Measurements from ENCODE around the gene SFN.
"Not testable (repeated sequence)": the region's sequence is repeated elsewhere in the genome, so short reads cannot be mapped to it uniquely, and the experiment has no call there.

SFN gene

DNA sequence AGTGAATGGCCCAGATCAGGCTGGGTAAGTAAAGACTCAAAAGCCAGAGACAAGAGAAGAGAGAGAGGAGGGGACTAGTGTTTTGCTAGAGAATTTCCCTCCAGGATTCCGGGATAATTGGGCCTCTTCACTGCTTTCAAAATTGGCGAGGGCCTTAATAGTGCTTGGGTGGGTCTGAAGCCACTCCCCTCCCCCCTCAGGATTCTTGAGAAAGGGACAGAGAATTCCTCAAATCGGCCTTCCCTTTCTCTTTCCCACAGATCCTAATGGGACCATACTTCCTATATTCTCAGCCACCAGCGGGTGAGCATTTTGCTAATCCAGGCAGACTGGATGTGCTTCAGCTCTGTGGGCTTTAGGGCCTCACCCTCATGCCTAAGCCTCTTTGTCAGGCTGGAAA lies 11.9 kb downstream of the SFN start:
- DNase-seq, result no peak

- DNase-seq, result no peak
Measured at GRCh38 chr1:26877326-26877725, 14.4 kb downstream of the SFN start.

DNA sequence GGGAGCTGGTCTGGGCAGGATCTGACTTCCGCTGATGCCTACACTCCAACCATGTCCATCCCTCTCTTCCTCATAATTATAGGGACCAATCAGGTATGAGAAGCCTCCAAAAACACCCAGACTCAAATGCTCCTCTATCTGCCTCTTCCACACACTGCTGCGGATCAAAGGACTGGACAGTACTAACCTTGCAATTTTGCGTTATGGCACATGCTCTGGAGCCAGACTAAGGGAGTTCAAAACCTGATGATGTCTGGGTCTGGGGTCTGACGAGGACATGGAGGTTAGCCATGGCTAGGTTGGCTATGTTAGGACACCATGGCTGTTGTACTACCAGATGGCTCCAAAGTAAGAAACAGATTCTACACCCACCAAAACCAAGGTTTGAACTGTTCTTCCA lies 16.8 kb downstream of the SFN start:
- DNase-seq, result no peak

- not testable (repeated sequence) for DNase-seq
Measured at GRCh38 chr1:26881611-26882010, 18.7 kb downstream of the SFN start.

GRCh38 chr1:26882696-26883463 lies 19.9 kb downstream of the SFN start:
- no peak for DNase-seq

DNA sequence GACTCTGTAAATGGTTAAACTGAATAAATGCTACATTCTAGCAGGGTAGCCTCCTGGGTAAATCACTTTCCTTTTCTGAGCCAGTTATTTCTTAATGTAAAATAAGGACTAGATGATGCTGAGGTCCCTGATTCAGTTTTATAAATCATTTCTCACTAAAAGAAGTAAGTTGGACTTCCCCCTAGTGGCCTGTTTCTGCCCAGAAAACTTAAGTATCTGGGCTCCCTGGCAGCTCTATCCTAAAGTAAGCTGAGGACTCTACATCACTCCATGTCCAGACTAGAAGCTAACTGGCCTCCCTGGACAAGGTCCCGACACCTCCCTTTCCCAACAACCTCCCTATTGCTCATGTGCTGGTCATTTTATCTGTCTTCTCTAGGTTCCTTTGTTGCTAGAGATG lies 24.2 kb downstream of the SFN start:
- DNase-seq, result no peak

DNA sequence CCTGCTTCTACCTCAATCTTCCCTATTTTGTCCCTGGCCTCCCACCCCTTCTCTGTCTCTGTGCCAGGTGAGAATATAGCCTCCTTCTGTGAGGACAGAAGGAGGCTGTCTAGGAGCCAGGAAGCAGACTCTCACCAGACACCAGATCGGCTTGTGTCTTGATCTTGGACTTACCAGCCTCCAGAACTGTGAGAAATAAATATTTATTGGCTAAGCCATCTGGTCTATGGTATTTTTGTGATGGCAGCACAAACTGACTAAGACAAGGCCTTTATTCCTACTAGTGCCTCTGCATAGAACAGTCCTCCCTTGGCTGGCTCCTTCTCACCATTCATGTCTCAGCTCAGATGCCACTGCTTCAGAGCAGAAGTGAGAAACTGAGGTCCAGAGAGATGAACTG lies 25.3 kb downstream of the SFN start:
- no peak for DNase-seq

GRCh38 chr1:26889551-26890466 lies 26.9 kb downstream of the SFN start, which contains the start of gene GPN2:
Gene GPN2, minus strand, starts transcription at chr1:26890283. Its CDS starts 187 bp downstream, at chr1:26890096.
- DNase-seq, result no peak

DNA sequence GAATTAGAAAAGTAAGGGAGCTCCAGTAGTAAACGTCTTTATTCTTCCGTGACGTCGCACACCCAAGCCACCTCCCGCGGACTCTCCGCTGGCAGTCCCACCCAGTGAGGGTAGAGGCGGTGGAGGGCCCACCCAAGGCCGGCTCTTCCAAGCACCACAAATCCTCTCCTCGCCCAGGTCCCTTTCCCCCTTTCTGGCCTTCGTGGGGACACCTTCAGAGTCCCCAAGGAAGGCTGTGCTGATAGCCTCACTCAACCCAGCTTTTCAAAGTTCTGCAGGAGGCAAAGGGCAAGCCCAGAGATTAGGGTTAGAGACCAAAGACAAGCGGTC lies 27.5 kb downstream of the SFN start:
- no peak for DNase-seq

GRCh38 chr1:26894263-26894662 lies 31.3 kb downstream of the SFN start:
- no peak for DNase-seq

DNA sequence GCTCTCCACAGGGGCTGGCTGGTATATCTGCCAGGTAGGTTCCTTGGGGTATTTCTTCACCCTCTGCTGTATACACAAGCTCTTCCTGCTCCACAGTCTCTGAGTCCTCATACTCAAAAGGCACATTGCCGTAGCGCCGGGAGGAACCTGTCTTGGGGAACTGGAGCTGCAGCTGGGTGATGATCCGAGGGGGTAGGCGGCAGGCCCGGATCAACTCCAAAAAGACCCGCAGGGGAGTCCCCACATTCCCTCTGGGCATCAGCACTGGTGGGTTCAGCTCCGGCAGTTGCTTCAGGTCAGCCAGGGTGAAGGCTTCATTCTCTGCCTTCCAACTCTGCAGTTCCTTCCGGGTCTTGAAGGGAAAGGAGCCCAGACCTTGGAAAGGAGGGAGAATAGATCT lies 34.4 kb downstream of the SFN start:
- DNase-seq, result no peak

GRCh38 chr1:26900001-26900814 lies 37.3 kb downstream of the SFN start, which contains the start of gene GPATCH3:
Gene GPATCH3, minus strand, starts transcription at chr1:26900467. Its CDS starts 25 bp downstream, at chr1:26900442.
- DNase-seq, result peak; percentile 15

DNA sequence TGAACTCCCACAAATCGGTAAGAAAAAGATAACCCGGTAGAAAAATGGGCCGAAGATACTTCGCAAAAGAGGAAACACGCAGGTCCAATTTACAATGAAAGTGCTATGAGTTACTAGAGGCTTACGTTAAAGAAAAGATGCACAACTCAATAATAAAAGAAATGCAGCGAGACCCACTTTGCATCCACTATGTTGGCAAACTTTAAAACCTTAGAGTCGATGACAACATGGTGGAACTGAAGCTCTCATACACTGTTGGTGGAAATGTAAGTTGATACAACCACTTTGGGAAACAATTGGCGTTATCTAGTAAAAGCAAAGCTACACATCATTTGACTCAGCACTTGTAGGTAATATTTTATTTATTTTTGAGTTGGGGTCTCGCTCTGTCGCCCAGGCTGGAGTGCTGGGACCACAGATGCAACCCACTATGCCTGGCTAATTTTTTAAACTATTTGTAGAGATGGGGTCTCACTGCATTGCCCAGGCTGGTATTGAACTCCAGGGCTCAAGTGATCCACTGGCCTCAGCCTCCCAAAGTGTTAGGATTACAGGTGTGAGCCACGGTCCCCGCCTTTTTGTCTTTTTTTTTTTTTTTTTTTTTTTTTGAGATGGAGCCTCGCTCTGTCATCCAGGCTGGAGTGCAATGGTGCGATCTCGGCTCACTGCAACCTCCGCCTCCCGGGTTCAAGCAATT lies 38.0 kb downstream of the SFN start:
- DNase-seq, result no peak

DNA sequence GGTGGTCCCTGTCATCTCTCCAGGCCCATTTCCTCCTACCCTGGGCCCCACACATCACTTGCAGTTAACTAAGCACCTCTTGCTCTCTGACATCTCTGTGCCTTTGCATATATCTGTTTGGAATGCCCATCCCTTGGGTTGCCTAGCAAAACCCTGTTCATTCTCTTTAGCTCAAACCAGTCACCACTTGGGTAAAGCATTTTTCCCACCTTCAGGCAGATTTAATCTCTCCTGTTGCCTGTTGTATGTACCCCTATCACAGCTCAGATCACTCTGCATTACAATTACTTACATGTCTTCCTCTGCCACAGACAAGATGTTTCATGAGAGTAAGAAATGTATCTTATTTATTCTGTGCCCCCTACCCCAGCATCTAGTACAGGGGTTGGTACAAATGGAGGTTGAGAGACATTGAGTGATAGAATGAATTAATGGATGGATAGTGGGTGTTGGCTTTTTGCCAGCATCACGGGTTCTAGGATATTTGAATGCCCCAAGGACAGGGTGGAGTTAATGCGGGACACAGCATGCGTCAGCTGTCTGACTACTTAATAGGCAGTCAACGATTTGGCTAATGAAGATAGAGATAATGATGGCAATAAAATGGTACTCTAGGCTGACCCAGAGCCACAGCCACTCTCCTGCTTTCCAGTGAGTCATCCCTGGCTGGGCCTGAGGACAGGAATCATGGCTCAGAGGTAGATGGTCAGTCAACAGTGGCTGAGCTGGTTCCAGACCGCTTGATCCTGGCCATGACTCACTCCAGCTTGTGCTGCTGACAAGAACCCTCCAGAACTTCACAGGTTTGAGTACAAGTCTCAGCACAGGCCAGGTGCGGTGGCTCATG lies 44.3 kb downstream of the SFN start:
- DNase-seq, result no peak

GRCh38 chr1:26909951-26910342 lies 47.0 kb downstream of the SFN start:
- DNase-seq, result no peak

GRCh38 chr1:26910343-26911160 lies 47.6 kb downstream of the SFN start:
- no peak for DNase-seq

GRCh38 chr1:26911399-26912146 lies 48.6 kb downstream of the SFN start:
- DNase-seq, result no peak

DNA sequence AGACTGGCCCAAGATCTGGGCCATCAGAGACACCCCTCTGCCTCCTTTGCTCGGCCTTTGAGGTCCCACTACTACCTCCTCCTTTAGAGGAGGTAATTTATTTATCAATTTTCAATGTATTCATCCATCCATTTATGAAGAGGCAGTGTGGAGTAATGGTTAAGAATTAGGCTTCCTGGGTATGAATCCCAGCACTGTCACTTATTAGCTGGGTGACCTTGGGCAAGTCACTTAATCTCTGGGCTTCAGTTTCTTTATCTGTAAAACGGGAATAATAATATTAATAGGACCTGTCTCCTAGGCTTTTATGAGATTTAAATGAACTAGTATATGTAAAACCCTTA lies 49.2 kb downstream of the SFN start:
- no peak for DNase-seq

DNA sequence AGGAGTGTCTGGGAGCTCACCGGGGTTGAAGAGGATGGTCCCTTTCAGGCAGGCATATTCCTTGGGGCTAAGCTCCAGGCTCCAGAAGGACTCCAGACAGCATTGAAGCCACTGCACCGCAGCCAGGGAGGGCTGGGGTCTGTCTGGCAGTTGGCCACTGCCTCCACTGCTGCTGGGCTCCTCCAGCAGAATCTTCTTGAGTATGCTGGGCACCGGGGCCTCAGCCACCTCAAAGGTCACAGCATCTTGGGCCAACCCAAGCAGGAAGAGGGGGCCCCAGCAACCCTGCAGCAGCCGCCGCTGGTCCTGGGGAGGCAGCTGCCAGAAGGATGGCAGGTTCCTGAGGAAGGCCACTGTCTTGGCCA lies 50.4 kb downstream of the SFN start:
- no peak for DNase-seq
